ENCODE measurements around the gene LONRF2.
"Not testable (repeated sequence)": the region's sequence is repeated elsewhere in the genome, so short reads cannot be mapped to it uniquely, and the experiment has no call there.

LONRF2 gene

DNA sequence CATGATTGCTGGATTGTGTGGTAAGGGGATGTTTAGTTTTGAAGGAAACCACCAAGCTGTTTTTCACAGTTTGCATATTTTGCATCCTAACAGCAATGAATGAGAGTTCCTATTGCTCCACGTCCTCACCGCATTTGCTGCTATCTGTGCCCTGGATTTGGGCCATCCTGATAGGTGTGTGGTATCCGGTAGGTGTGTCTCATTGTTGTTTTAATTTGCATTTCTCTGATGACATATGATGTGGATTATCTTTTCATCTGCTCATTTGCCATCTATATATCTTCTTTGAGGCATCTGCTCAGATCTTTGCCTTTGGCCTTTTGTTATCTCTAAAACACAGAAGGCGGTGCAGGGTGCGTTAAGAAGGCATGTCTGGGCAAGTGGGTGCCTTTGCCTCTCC is 73.3 kb downstream of the LONRF2 start:
- DNase-seq (ENCODE audit: low read depth), result no peak
- no peak overlapping the region for H3K4me3 ChIP-seq (ENCODE audit: low read depth, low read length)

DNA sequence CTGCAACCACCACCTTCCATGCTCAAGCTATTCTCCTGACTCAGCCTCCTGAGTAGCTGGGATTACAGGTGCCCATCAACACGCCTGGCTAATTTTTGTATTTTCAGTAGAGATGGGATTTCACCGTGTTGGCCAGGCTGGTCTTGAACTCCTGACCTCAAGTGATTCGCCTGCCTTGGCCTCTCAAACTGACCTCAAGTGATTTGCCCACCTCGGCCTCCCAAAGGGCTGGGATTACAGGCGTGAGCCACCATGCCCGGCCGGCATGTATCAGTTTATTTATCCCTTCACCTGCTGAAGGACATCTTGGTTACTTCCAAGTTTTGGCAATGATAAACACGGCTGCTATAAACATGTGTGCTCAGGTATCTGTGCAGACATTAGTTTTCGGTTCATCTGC is 73.7 kb downstream of the LONRF2 start:
- DNase-seq (ENCODE audit: low read depth); H3K4me3 ChIP-seq (ENCODE audit: low read depth, low read length): not testable (repeated sequence)

More for the DNA sequence above, 73.3 kb downstream of the LONRF2 start:
- TF ChIP-seq, protein P1, sequence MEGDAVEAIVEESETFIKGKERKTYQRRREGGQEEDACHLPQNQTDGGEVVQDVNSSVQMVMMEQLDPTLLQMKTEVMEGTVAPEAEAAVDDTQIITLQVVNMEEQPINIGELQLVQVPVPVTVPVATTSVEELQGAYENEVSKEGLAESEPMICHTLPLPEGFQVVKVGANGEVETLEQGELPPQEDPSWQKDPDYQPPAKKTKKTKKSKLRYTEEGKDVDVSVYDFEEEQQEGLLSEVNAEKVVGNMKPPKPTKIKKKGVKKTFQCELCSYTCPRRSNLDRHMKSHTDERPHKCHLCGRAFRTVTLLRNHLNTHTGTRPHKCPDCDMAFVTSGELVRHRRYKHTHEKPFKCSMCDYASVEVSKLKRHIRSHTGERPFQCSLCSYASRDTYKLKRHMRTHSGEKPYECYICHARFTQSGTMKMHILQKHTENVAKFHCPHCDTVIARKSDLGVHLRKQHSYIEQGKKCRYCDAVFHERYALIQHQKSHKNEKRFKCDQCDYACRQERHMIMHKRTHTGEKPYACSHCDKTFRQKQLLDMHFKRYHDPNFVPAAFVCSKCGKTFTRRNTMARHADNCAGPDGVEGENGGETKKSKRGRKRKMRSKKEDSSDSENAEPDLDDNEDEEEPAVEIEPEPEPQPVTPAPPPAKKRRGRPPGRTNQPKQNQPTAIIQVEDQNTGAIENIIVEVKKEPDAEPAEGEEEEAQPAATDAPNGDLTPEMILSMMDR (IDR thresholded peaks at IDR 0.05; ENCODE audit: insufficient read depth, low read depth, low read length, missing control alignments), result no peak

GRCh38 chr2:100248044-100248330 is 74.3 kb downstream of the LONRF2 start:
- TF ChIP-seq, protein P1 (IDR thresholded peaks at IDR 0.05; ENCODE audit: insufficient read depth, low read depth, low read length, missing control alignments), result no peak
- no peak for DNase-seq (ENCODE audit: low read depth)
- H3K4me3 ChIP-seq (ENCODE audit: low read depth, low read length), result no peak overlapping the region

DNA sequence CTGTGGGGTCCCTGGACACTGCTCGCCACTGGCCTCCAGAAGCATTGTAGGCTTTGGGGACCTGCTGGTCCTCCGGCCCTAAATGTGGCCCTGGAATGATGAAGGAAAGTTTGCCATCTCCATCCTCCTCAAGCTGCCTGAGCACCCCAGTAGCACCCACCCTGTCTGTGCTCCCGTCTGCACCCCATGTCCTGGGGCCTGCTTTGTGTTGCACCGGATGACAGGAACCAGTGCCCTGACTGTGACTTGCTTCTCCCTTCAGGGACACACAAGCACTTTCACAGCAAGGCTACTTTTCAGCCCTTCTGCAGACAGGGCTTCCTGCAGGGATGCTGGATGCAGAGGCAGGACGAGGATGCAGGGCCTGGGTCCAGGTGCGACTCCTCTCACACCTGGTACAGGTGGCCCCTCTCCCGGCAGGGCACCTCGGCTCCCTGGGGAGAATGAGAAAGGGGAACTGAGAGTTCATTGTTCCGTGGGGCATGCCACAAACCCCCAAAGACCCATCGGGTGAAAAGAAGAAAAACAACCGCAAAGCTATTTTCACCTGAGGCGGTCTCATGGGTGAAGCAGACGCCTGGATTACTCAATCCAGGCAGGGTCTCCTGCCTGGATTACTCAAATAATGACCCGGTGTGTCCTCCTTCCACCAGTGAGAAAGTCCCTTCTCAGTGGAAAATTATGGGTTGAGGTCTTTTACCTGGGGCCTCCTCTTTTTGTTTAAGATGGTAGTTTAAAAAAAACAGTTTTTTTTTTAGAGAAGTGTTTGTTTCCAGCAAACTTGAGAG is 74.9 kb downstream of the LONRF2 start:
- no peak overlapping the region for H3K4me3 ChIP-seq (ENCODE audit: low read depth, low read length)
- TF ChIP-seq, protein P1 (IDR thresholded peaks at IDR 0.05; ENCODE audit: insufficient read depth, low read depth, low read length, missing control alignments), result no peak
- peak; percentile 85 for DNase-seq (ENCODE audit: low read depth)

GRCh38 chr2:100246163-100247145 is 75.8 kb downstream of the LONRF2 start:
- H3K4me3 ChIP-seq (ENCODE audit: low read depth, low read length), result no peak overlapping the region
- TF ChIP-seq, protein P1 (IDR thresholded peaks at IDR 0.05; ENCODE audit: insufficient read depth, low read depth, low read length, missing control alignments), result peak; percentile 27
- DNase-seq (ENCODE audit: low read depth), result peak; percentile 21

DNA sequence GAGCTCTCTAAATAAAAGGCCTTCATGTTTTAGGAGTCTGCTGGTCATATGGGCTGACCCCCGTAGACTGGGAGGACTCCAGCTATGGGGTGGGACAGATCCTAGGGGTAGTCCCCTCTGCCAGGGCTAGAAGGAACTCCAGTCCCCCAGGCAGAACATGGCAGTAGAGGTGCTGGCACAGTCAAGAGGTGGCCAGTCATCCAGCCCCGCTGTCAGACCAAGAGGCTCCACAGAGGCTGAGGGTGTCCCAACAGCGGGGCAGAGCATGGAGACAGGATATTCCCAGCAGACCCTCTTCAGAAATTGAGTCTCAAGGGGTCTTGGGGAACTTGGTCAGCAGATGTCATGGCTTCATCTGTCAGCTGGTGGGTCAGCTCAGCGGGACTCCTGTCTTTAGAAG is 76.6 kb downstream of the LONRF2 start:
- DNase-seq (ENCODE audit: low read depth), result no peak
- H3K4me3 ChIP-seq (ENCODE audit: low read depth, low read length), result no peak overlapping the region
- TF ChIP-seq, protein P1 (IDR thresholded peaks at IDR 0.05; ENCODE audit: insufficient read depth, low read depth, low read length, missing control alignments), result no peak

DNA sequence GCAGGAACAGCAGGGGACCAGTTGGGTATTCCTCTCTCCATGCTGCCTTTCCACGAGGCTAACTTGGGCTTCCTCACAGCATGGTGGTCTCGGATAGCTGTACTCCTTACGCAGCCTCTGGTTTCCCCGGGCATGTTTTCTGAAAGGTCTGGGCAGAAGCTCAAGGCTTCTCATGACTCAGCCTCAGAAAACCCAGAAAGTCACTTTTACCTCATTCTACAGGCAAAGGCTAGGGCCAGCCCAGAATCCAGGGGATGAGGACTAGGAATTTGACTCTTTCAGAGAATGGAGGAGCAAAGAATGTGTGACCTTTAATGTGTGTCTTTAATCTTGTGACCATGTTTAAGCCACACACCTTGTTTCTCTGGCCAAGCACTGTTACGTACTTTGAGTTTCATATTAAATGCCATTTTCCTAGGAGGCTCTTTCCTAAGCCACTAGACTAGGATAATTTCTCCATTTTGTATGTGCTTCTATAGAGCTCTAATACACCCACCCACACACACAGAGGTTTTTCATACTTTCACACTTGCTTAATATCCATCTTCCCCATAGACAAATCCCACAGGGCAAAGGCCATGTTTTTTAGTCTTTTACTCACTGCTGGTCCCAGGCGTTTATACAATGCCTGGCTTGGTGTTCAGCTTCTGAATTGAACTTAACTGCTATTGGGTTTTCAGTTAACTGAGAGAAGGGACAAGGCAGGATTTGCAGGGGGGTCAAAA is 77.3 kb downstream of the LONRF2 start:
- TF ChIP-seq, protein P1 (IDR thresholded peaks at IDR 0.05; ENCODE audit: insufficient read depth, low read depth, low read length, missing control alignments), result no peak
- DNase-seq (ENCODE audit: low read depth), result peak; percentile 16
- H3K4me3 ChIP-seq (ENCODE audit: low read depth, low read length), result no peak overlapping the region

Data from GM12865 (cell line).